GM12878 (cell line): Measurements from ENCODE around the gene CADM2. TPM values are rescaled to one million over a fixed set of nuclear protein-coding genes. Genes with fewer than 3 reads are reported as not detected.

Experiments
- ATAC-seq: fragments of 200-7000 bp; cut with Tn5 transposase; 3 replicates; pipeline ENCODE4 v1.9.1; 2020; ENCODE audit warnings: mild to moderate bottlenecking, moderate library complexity
- BruUV-seq: library from RNA; stranded (reverse); fragments of 400-500 nt; replicated peaks from 2 replicates; lab custom pipeline; 2021; lab: Mats Ljungman, UMichigan
- CTCF ChIA-PET: fragments of 300-600 bp; sonication (Branson Sonifier 250); formaldehyde crosslinking; extraction: SDS; loops from one replicate; lab custom pipeline; 2021; ENCODE audit warnings: inconsistent platforms; lab: Yijun Ruan, JAX
- POLR2A ChIA-PET: fragments of 350-600 bp; formaldehyde crosslinking; extraction: SDS; loops from one replicate; lab custom pipeline; 2021; ENCODE audit warnings: inconsistent platforms; lab: Charles Lee
- RAD21 ChIA-PET: fragments of 300-600 bp; sonication (Branson Sonifier 250); formaldehyde crosslinking; loops from one replicate; lab custom pipeline; 2023; ENCODE audit warnings: antibody characterized with exemption; ENCODE audit not compliant: unreplicated experiment; lab: Charles Lee
- SMC1A ChIA-PET: fragments of 300-600 bp; sonication (Branson Sonifier 250); formaldehyde crosslinking; loops from one replicate; lab custom pipeline; 2023; ENCODE audit not compliant: unreplicated experiment, uncharacterized antibody; lab: Charles Lee
- DNase-seq: peaks from one replicate; pipeline ENCODE4 v3.0.0-alpha.2; 2011; ENCODE audit warnings: low read depth, low spot score
- FAIRE-seq: peaks from 3 replicates; lab custom pipeline; 2011; peaks lifted over from hg19 to GRCh38; lab: Jason Lieb, UNC
- H2AFZ ChIP-seq: 2 replicates; pipeline ENCODE4 v1.6.0; 2011; ENCODE audit warnings: low read depth, low read length, control low read depth; ENCODE audit not compliant: control insufficient read depth
- H3K27ac ChIP-seq: 2 replicates; pipeline ENCODE4 v1.5.1; 2011; ENCODE audit warnings: control low read depth; ENCODE audit not compliant: control insufficient read depth, insufficient read depth
- H3K27me3 ChIP-seq, 2 experiments: replicated peaks in 1 of 2; 2 replicates each; pipeline versions ENCODE4 v1.6.0 to v1.6.1; 2011; ENCODE audit warnings: low read length in 1 of 2; ENCODE audit not compliant: control insufficient read depth in 2 of 2, insufficient read depth in 2 of 2
- H3K36me3 ChIP-seq, 2 experiments: 2 replicates each; pipeline ENCODE4 v1.5.1; 2011; ENCODE audit warnings: low read length in 1 of 2; ENCODE audit not compliant: control insufficient read depth in 2 of 2, insufficient read depth in 2 of 2
- H3K4me1 ChIP-seq: 2 replicates; pipeline ENCODE4 v1.6.1; 2011; ENCODE audit warnings: mild to moderate bottlenecking, low read length, moderate library complexity, mixed read lengths; ENCODE audit not compliant: control insufficient read depth, insufficient read depth
- H3K4me2 ChIP-seq: 2 replicates; pipeline ENCODE4 v1.6.0; 2011; ENCODE audit warnings: control low read depth; ENCODE audit not compliant: control insufficient read depth, insufficient read depth
- H3K4me3 ChIP-seq: fragments of 200-600 bp; sonication (generic); 2 replicates; pipeline ENCODE4 v1.5.1; 2016
- H3K79me2 ChIP-seq: 2 replicates; pipeline ENCODE4 v1.6.0; 2011; ENCODE audit warnings: low read length; ENCODE audit not compliant: control insufficient read depth, insufficient read depth
- H3K9ac ChIP-seq: 2 replicates; pipeline ENCODE4 v1.8.0; 2011; ENCODE audit warnings: low read length, control low read depth, mixed read lengths; ENCODE audit not compliant: control insufficient read depth, insufficient read depth
- H3K9me3 ChIP-seq: replicated peaks from 3 replicates; pipeline ENCODE4 v1.5.1; 2011; ENCODE audit warnings: mild to moderate bottlenecking, low read length; ENCODE audit not compliant: control insufficient read depth, insufficient read depth
- H4K20me1 ChIP-seq: 2 replicates; pipeline ENCODE4 v1.6.0; 2011; ENCODE audit not compliant: control insufficient read depth, insufficient read depth
- FOXK2 ChIP-seq: fragments of 450-650 bp; IDR thresholded peaks from 2 replicates; pipeline ENCODE4 v1.6.1; 2017; ENCODE audit warnings: mild to moderate bottlenecking, moderate library complexity
- HDAC2 ChIP-seq: fragments of 200-600 bp; sonication (generic); IDR thresholded peaks from 2 replicates; pipeline ENCODE4 v1.6.1; 2017
- KLF5 ChIP-seq: fragments of 450-650 bp; IDR thresholded peaks from 2 replicates; pipeline ENCODE4 v1.6.1; 2014; ENCODE audit warnings: mild to moderate bottlenecking; ENCODE audit not compliant: partially characterized antibody
- MEF2A ChIP-seq: IDR thresholded peaks from 2 replicates; pipeline ENCODE4 v1.6.1; 2011; ENCODE audit warnings: low read depth, mild to moderate bottlenecking, low read length, moderate library complexity; ENCODE audit not compliant: insufficient read depth
- TCF12 ChIP-seq: IDR thresholded peaks from 2 replicates; pipeline ENCODE4 v1.6.1; 2011; ENCODE audit warnings: low read depth, mild to moderate bottlenecking, low read length
- TCF3 ChIP-seq: IDR thresholded peaks from 2 replicates; pipeline ENCODE4 v1.6.1; 2012; ENCODE audit warnings: low read depth, mild to moderate bottlenecking, low read length, borderline replicate concordance; ENCODE audit not compliant: insufficient read depth
- ZNF274 ChIP-seq: IDR thresholded peaks from one replicate; pipeline ENCODE4 v1.8.0; 2011; ENCODE audit not compliant: insufficient read length, insufficient read depth
- WGBS: methylation state at CpG from one replicate; pipeline ENCODE4 v1.1.6; 2016; ENCODE audit warnings: low lambda C conversion rate; ENCODE audit not compliant: insufficient replicate concordance, insufficient coverage; ENCODE audit errors: missing lambda C conversion rate; 5-methylcytosine and 5-hydroxymethylcytosine counted together
- in situ Hi-C: fragments of 300-500 bp; cut with MboI; formaldehyde crosslinking; loops from 9 replicates; pipeline ENCODE4 v1.14.3; 2018; ENCODE audit warnings: mixed read lengths
- intact Hi-C: fragments of 100-400 bp; cut with micrococcal nuclease; formaldehyde crosslinking; loops from one replicate; pipeline ENCODE4 v1.14.2; 2022; ENCODE audit not compliant: unreplicated experiment
- polyA plus RNA-seq, 11 experiments: library from polyadenylated mRNA; depleted of rRNA in 4 of 11; unstranded in 6 of 11; stranded (reverse) in 5 of 11; fragments of >200 nt; fragmentation: Nextera tagmentation in 4 of 11; fragmentation: Illumina TruSeq in 1 of 11; extraction: Ambion mirVana in 4 of 11; extraction: Trizol in 1 of 11; gene quantifications; 1 replicate in 1 of 11; 2 replicates in 10 of 11; pipeline versions ENCODE4 v1.2.1 to v1.2.3, GENCODE V29; 2011 to 2016; ENCODE audit warnings: inconsistent platforms in 2 of 11, missing spikeins in 2 of 11, low read depth in 1 of 11
- total RNA-seq, 4 experiments: library from RNA; depleted of rRNA in 3 of 4; stranded (reverse); fragments of >200 nt in 3 of 4; fragmentation: Illumina TruSeq in 1 of 4; extraction: Trizol in 1 of 4; gene quantifications; 2 replicates each; pipeline versions ENCODE4 v1.2.1 to v1.2.3, GENCODE V29; 2013 to 2021
- TF ChIP-seq, protein P1 (sequence below): IDR thresholded peaks from 2 replicates; pipeline ENCODE4 v1.6.1; 2011; ENCODE audit warnings: mild to moderate bottlenecking, low read depth, low read length, moderate library complexity; ENCODE audit not compliant: insufficient replicate concordance
- TF ChIP-seq, protein P2 (sequence below): fragments of 450-650 bp; IDR thresholded peaks from 2 replicates; pipeline ENCODE4 v1.6.1; 2017; ENCODE audit warnings: borderline replicate concordance
- TF ChIP-seq, protein P3 (sequence below): fragments of 450-650 bp; IDR thresholded peaks from 2 replicates; pipeline ENCODE4 v1.6.1; 2018; ENCODE audit warnings: borderline replicate concordance, mild to moderate bottlenecking; ENCODE audit not compliant: partially characterized antibody

CADM2 gene
- total and polyA plus RNA-seq, 10 of the 15 experiments (the other 5 are each of a cell fraction or from before 2014, with no cell fraction given), result 0.13 TPM; not detected in 9

DNA sequence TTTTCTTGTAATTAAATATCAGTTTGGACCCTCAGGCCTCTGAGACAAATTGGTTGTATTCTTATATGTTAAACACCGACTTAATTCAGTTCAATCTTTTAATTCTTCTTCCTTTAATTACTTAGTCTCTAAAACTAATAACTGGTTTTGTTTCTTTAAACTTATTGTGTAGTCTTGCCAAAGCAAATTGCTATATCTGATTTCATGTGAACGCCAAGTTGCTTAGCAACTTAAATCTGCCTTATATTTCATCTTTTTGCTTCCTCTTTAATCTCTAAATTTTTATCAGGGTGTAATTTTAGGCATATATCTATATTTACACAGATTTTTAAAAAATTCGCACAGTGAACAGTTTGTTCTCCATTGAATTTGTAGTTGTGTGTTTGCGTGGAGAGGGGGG, 82.2 kb downstream of the CADM2 start:
- Histone ChIP-seq H3K36me3 (no peaks in the 10 kb centered on the region), H3K79me2 (no peaks in the 10 kb centered on the region), H2AFZ (no peak overlapping the region), H3K27me3 (no peaks in the 10 kb centered on the region), H3K4me2 (no peak overlapping the region), H4K20me1 (no peaks in the 10 kb centered on the region), H3K27ac (no peak overlapping the region), H3K4me1 (no peaks in the 10 kb centered on the region), H3K4me3 (no peak overlapping the region), H3K9ac (no peak overlapping the region), H3K9me3 (no peaks in the 10 kb centered on the region)
- DNase-seq, result no peak
- BruUV-seq, result no TSS peak
- intact Hi-C loops (no loop called here), in situ Hi-C loops (no loop called here)
- ChIA-PET POLR2A (no interaction called here), RAD21 (no interaction called here), CTCF (interaction anchor here (0.6 kb wide), 1 partner anchor 274 kb away, joined by 3 read pairs; no protein-coding TSS in a partner anchor), SMC1A (no interaction called here)
- no peak for ATAC-seq
- no peak for FAIRE-seq
- WGBS, result 36% methylated on average over 4 of the region's 4 CpGs
- no peak for TF ChIP-seq MEF2A

DNA sequence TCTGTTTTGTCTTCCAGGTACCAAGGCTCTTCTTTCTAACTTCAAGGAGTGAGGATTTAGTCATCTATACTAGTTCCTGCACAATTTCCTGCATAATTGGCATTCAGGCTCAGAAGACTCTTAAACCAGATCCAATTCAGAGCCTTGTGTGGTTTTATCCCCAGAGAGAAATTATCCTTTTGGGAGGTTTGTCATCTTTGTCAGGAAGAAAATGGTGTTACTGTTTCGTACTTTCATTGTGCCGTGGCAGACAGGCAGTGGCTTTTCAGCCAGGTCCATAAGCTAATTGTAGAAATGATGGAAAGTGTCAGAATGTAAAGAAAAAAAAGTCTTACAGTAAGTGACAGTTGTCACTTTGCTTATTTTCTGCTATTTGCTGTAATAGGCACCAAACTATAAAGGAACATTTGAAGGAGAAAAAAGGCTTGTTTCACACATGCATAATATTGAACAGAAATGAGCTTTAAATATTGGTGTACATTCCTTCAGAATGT, 82.8 kb downstream of the CADM2 start:
- RAD21 ChIA-PET, result no interaction called here
- no peaks in the 10 kb centered on the region for H3K27me3 ChIP-seq
- H3K9me3 ChIP-seq, result no peaks in the 10 kb centered on the region
- CTCF ChIA-PET, result no interaction called here
- H3K4me3 ChIP-seq, result no peak overlapping the region
- H3K27ac ChIP-seq, result no peak overlapping the region
- in situ Hi-C loops, result no loop called here
- no TSS peak for BruUV-seq
- WGBS, result 62% methylated on average over 2 of the region's 2 CpGs
- H3K36me3 ChIP-seq, result no peaks in the 10 kb centered on the region
- no peak overlapping the region for H3K9ac ChIP-seq
- no peak overlapping the region for H2AFZ ChIP-seq
- POLR2A ChIA-PET, result no interaction called here
- no peak overlapping the region for H3K4me2 ChIP-seq
- ATAC-seq, result no peak
- SMC1A ChIA-PET, result no interaction called here
- no peaks in the 10 kb centered on the region for H3K4me1 ChIP-seq
- TF ChIP-seq TCF12 (no peak), FOXK2 (no peak), ZNF274 (no peak), TCF3 (no peak), KLF5 (no peak), HDAC2 (no peak)
- TF ChIP-seq, protein P1, sequence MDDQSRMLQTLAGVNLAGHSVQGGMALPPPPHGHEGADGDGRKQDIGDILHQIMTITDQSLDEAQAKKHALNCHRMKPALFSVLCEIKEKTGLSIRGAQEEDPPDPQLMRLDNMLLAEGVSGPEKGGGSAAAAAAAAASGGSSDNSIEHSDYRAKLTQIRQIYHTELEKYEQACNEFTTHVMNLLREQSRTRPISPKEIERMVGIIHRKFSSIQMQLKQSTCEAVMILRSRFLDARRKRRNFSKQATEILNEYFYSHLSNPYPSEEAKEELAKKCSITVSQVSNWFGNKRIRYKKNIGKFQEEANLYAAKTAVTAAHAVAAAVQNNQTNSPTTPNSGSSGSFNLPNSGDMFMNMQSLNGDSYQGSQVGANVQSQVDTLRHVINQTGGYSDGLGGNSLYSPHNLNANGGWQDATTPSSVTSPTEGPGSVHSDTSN, result no peak
- TF ChIP-seq, protein P2, sequence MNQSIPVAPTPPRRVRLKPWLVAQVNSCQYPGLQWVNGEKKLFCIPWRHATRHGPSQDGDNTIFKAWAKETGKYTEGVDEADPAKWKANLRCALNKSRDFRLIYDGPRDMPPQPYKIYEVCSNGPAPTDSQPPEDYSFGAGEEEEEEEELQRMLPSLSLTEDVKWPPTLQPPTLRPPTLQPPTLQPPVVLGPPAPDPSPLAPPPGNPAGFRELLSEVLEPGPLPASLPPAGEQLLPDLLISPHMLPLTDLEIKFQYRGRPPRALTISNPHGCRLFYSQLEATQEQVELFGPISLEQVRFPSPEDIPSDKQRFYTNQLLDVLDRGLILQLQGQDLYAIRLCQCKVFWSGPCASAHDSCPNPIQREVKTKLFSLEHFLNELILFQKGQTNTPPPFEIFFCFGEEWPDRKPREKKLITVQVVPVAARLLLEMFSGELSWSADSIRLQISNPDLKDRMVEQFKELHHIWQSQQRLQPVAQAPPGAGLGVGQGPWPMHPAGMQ, result no peak
- TF ChIP-seq, protein P3, sequence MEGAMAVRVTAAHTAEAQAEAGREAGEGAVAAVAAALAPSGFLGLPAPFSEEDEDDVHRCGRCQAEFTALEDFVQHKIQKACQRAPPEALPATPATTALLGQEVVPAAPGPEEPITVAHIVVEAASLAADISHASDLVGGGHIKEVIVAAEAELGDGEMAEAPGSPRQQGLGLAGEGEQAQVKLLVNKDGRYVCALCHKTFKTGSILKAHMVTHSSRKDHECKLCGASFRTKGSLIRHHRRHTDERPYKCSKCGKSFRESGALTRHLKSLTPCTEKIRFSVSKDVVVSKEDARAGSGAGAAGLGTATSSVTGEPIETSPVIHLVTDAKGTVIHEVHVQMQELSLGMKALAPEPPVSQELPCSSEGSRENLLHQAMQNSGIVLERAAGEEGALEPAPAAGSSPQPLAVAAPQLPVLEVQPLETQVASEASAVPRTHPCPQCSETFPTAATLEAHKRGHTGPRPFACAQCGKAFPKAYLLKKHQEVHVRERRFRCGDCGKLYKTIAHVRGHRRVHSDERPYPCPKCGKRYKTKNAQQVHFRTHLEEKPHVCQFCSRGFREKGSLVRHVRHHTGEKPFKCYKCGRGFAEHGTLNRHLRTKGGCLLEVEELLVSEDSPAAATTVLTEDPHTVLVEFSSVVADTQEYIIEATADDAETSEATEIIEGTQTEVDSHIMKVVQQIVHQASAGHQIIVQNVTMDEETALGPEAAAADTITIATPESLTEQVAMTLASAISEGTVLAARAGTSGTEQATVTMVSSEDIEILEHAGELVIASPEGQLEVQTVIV, result no peak
- TF ChIP-seq, all 136 proteins: peak for 0
- H3K79me2 ChIP-seq, result no peaks in the 10 kb centered on the region
- intact Hi-C loops, result no loop called here
- FAIRE-seq (no peak), DNase-seq (no peak)
- no peaks in the 10 kb centered on the region for H4K20me1 ChIP-seq
